Peyer's patch (tissue), 4 donors: ENCODE results near the gene TXNDC12.

ENCODE experiments used
- CTCF ChIP-seq, 6 experiments: fragments of 450-650 bp in 4 of 6; fragments of 200-600 bp in 2 of 6; sonication (generic) in 1 of 6; IDR thresholded peaks; one replicate each; pipeline ENCODE4 v1.5.1; 2017 to 2019; ENCODE audit warnings: antibody characterized with exemption in 6 of 6, mild to moderate bottlenecking in 3 of 6, moderate library complexity in 1 of 6
- POLR2A ChIP-seq, 2 donors: fragments of 450-650 bp; IDR thresholded peaks; one replicate each; pipeline ENCODE4 v1.5.1; 2017; ENCODE audit warnings: antibody characterized with exemption in 2 of 2, mild to moderate bottlenecking in 2 of 2, moderate library complexity in 2 of 2

GRCh38 chr1:52096216-52096615 lies 41.2 kb upstream of the TXNDC12 start:
- TF ChIP-seq POLR2A (IDR thresholded peaks at IDR 0.05) (no peak), CTCF (IDR thresholded peaks at IDR 0.05) (no peak)
